WTC11 (cell line): ENCODE results near the gene PRPF6.

Source experiments
- CBFB ChIP-seq: sonication (generic); formaldehyde crosslinking; IDR thresholded peaks from 2 replicates; pipeline ENCODE4 v1.8.1; 2022; ENCODE audit warnings: mild to moderate bottlenecking, low read depth, missing genetic modification reagents
- CTCF ChIP-seq: fragments of 200-600 bp; IDR thresholded peaks from 2 replicates; pipeline ENCODE4 v1.8.0; 2022; ENCODE audit warnings: antibody characterized with exemption
- JUN ChIP-seq: sonication (generic); formaldehyde crosslinking; IDR thresholded peaks from 2 replicates; pipeline ENCODE4 v1.8.0; 2023; ENCODE audit warnings: mild to moderate bottlenecking, missing genetic modification reagents
- ZBTB43 ChIP-seq: sonication (generic); formaldehyde crosslinking; IDR thresholded peaks from 2 replicates; pipeline ENCODE4 v1.8.1; 2023; ENCODE audit warnings: mild to moderate bottlenecking, missing genetic modification reagents

DNA sequence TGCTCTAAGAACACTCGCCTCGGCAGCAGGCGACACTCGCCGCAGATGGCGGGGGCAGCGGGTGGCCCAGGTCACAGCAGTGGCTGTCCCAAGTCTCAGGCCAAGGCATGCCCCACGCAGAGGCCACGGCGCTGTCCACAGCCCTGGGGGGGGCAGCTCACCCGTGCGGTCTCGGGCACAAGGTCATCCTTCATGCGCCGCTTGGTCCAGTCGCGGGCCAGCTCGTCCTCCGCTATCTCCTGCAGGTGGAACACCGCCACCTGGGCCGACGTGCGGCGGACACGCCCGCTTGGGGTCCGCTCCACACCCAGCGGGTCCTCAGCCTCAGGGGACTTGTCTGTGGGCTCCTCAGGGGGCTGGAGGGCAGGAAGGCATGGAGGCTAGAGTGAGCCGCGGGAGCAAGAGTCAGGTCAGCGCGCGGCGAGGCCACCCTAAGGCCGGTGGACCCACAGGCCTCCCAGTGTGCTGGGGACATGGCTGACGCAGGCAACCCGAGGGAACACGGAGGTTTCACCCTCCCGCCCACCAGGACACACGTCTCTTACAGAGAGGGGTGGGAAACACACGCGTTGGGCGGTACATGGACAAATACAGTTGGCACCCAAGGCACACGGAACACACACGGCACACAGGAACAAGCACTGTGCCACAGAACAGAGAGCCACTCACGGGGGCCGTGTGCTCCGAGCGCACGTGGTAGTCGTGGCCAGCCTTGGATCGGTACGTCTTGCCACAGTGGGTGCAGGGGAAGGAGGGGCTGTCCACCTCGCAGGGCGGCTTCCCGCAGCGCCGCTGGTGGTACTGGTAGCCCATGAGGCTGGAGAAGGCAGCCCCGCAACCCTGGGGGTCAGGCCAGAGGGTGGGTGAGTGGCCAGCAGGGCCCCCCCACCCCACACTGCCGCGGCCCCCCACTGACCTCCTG is 18.2 kb upstream of the PRPF6 start:
- no peak for TF ChIP-seq CTCF
- TF ChIP-seq ZBTB43 (CRISPR knock-in tag): no peak
- TF ChIP-seq JUN (CRISPR knock-in tag): no peak
- no peak for TF ChIP-seq CBFB (CRISPR knock-in tag)
